Neural cell (in vitro differentiated cells): ENCODE measurements around the gene KRTAP10-1.

Source experiments
- CTCF ChIP-seq: fragments of 450-650 bp; IDR thresholded peaks from 2 replicates; pipeline ENCODE4 v1.5.1; 2014; ENCODE audit warnings: antibody characterized with exemption, mild to moderate bottlenecking, moderate library complexity; ENCODE audit not compliant: poor library complexity, severe bottlenecking
- EZH2 ChIP-seq: fragments of 200-600, 300-800 bp; shearing (Covaris generic), sonication (generic); IDR thresholded peaks from 2 replicates; pipeline ENCODE4 v1.6.1; 2014; ENCODE audit warnings: antibody characterized with exemption, low read length, borderline replicate concordance, mild to moderate bottlenecking; ENCODE audit not compliant: insufficient read depth, poor library complexity, severe bottlenecking
- MXI1 ChIP-seq: fragments of 450-650 bp; conservative IDR thresholded peaks from 2 replicates; pipeline ENCODE4 v1.6.1; 2014; ENCODE audit warnings: antibody characterized with exemption, mild to moderate bottlenecking; ENCODE audit not compliant: poor library complexity, severe bottlenecking
- REST ChIP-seq: IDR thresholded peaks from 2 replicates; pipeline ENCODE4 v1.6.1; 2012; ENCODE audit warnings: borderline replicate concordance
- TAF1 ChIP-seq: IDR thresholded peaks from 2 replicates; pipeline ENCODE4 v1.6.1; 2012; ENCODE audit warnings: low read depth

DNA sequence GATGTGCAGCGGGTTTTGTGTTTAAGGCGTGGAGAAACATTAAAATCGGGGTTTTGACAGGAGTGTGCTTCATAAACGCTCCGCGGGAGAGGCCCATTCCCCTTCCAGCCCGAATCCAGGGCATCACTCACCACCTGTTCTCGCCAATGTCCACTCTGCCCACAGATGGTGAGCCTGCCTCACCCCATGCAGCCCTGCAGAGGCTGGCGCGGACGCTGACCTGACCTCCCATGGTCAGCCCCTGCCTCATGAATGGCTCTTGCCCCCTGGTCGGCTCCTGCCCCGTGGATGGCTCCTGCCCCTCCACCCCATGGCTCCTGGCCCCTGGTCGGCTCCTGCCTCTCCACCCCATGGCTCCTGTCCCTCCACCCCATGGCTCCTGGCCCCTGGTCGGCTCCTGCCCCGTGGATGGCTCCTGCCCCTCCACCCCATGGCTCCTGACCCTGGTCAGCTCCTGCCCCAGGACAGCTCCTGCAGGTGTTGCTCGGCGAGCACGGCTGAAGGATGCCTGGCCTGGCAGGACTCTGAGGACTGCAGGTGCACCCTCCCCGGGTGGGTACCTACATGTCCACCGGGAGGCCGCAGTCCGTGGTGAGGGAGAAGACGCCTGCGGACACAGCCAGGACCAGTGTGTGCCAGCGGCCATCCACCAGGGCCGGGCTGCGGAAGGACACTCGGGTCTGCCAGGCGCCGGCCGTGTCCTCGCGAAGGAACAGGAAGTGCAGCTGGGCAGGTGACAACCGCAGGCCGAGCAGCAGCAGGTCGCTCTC, 6.7 kb downstream of the KRTAP10-1 start:
- TF ChIP-seq CTCF = no peak
- TF ChIP-seq MXI1 = no peak
- no peak for TF ChIP-seq TAF1
- no peak for TF ChIP-seq REST
- TF ChIP-seq EZH2 = no peak
